Measurements from ENCODE around the gene TAOK1. TPM values are rescaled to one million over a fixed set of nuclear protein-coding genes. Genes with fewer than 3 reads are reported as not detected.
"Not testable (repeated sequence)": the region's sequence is repeated elsewhere in the genome, so short reads cannot be mapped to it uniquely, and the experiment has no call there.

Gene TAOK1
- total and polyA plus RNA-seq, 9 of the 15 experiments (the other 6 are each of a cell fraction or from before 2014, with no cell fraction given): 3.2 to 33.1 (median 16.5) TPM

DNA sequence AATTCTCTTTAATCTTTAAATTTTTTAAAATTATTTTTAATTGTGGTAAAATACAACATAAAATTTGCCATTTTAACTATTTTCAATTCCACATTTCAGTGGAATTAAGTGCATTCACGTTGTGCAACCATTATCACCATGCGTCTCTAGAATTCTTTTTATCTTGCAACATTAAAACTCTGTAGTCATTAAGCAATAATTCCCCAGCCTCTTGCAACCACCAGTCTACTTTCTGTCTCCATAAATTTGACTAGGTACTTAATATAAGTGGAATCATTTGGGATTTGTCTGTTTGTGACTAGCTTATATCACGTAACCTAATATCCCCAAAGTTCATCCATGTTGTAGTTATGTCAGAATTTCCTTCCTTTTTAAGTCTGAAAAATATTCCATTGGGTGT lies 79.1 kb downstream of the TAOK1 start:
- no peaks in the 10 kb centered on the region for H3K4me1 ChIP-seq (replicated peaks in 1 of 2; ENCODE audit: control insufficient read depth in 2 of 2, insufficient read depth in 2 of 2, low read length in 2 of 2)
- no peaks in the 10 kb centered on the region for H3K27me3 ChIP-seq (ENCODE audit: control insufficient read depth in 2 of 2, insufficient read depth in 2 of 2, low read length in 2 of 2)
- no TSS peak for BruUV-seq (replicated peaks)
- no peaks in the 10 kb centered on the region for H3K9me1 ChIP-seq (ENCODE audit: control insufficient read depth, insufficient read depth, low read length)
- no peak for TF ChIP-seq DACH1 (IDR thresholded peaks at IDR 0.05; ENCODE audit: partially characterized antibody)
- TF ChIP-seq CEBPB (tag; IDR thresholded peaks at IDR 0.05): 0 out of 2 replicates have a peak, but pooled peaks have one; percentile 20
- no peak overlapping the region for H3K9ac ChIP-seq (ENCODE audit: insufficient read depth in 1 of 2, low read depth in 2 of 2, low read length in 2 of 2)
- no peaks in the 10 kb centered on the region for H3K9me3 ChIP-seq (replicated peaks; ENCODE audit: control insufficient read depth, insufficient read depth, low read depth, low read length)
- WGBS (ENCODE audit: insufficient coverage, low coverage, missing lambda C conversion rate): 90% methylated on average over 3 of the region's 3 CpGs
- FAIRE-seq (no peak), DNase-seq (ENCODE audit: extremely low read depth in 1 of 4, low spot score in 3 of 4) (no peak), ATAC-seq (no peak)
- H3K36me3 ChIP-seq (ENCODE audit: control insufficient read depth, insufficient read depth, low read length): peaks cover 48% of the 10 kb centered on the region; the same call in 1 of the 3 replicates
- no peaks in the 10 kb centered on the region for H3K79me2 ChIP-seq (ENCODE audit: control insufficient read depth, insufficient read depth, low read length)
- CTCF ChIA-PET (ENCODE audit: low intra/inter-chr PET ratio): no interaction called here
- H3K4me3 ChIP-seq: no peak overlapping the region
- H4K20me1 ChIP-seq (replicated peaks; ENCODE audit: control insufficient read depth, insufficient read depth, low read length): no peaks in the 10 kb centered on the region
- POLR2A ChIA-PET: interaction anchor here (0.5 kb wide), 1 partner anchor 39 kb away, joined by 5 read pairs; no protein-coding TSS in a partner anchor
- no peak overlapping the region for H2AFZ ChIP-seq (ENCODE audit: low read depth, low read length)
- no peak overlapping the region for H3K27ac ChIP-seq (ENCODE audit: extremely low read depth, low read depth, low read length)
- no peak overlapping the region for H3K4me2 ChIP-seq (ENCODE audit: insufficient read depth, low read length)
- intact Hi-C loops (cut with micrococcal nuclease) (no loop called here), in situ Hi-C loops (cut with MboI) (no loop called here)

DNA sequence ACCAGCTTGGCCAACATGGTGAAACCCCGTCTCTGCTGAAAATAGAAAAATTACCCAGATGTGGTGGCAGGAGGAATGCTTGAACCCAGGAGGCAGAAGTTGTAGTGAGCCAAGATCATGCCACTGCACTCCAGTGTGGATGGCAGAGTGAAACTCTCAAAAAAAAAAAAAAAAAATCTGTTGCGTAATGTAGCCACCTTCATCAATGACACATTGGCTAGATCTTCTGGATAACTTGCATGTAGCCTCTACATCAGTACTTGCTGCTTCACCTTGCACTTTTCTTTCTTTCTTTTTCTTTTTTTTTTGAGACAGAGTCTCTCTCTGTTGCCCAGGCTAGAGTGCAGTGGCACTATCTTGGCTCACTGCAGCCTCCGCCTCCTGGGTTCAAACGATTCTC lies 83.3 kb downstream of the TAOK1 start:
- 92% methylated on average over 3 of the region's 4 CpGs for WGBS (ENCODE audit: insufficient coverage, low coverage, missing lambda C conversion rate)
- peaks cover 49% of the 10 kb centered on the region; the same call in 1 of the 3 replicates for H3K36me3 ChIP-seq (ENCODE audit: control insufficient read depth, insufficient read depth, low read length)
- H3K79me2 ChIP-seq (ENCODE audit: control insufficient read depth, insufficient read depth, low read length); intact Hi-C loops (cut with micrococcal nuclease); DNase-seq (ENCODE audit: extremely low read depth in 1 of 4, low spot score in 3 of 4); H3K4me2 ChIP-seq (ENCODE audit: insufficient read depth, low read length); H2AFZ ChIP-seq (ENCODE audit: low read depth, low read length); CTCF ChIA-PET (ENCODE audit: low intra/inter-chr PET ratio); H4K20me1 ChIP-seq (replicated peaks; ENCODE audit: control insufficient read depth, insufficient read depth, low read length); POLR2A ChIA-PET; H3K4me1 ChIP-seq (replicated peaks in 1 of 2; ENCODE audit: control insufficient read depth in 2 of 2, insufficient read depth in 2 of 2, low read length in 2 of 2); in situ Hi-C loops (cut with MboI); ATAC-seq; H3K9me1 ChIP-seq (ENCODE audit: control insufficient read depth, insufficient read depth, low read length); H3K27ac ChIP-seq (ENCODE audit: extremely low read depth, low read depth, low read length); H3K4me3 ChIP-seq; H3K9ac ChIP-seq (ENCODE audit: insufficient read depth in 1 of 2, low read depth in 2 of 2, low read length in 2 of 2); FAIRE-seq; H3K9me3 ChIP-seq (replicated peaks; ENCODE audit: control insufficient read depth, insufficient read depth, low read depth, low read length); BruUV-seq (replicated peaks); H3K27me3 ChIP-seq (ENCODE audit: control insufficient read depth in 2 of 2, insufficient read depth in 2 of 2, low read length in 2 of 2): not testable (repeated sequence)
- TF ChIP-seq CEBPB (tag; IDR thresholded peaks at IDR 0.05): peak; percentile 72

Data from K562 (cell line).